WTC11 (cell line): ENCODE measurements around the gene DNM3. TPM values are rescaled to one million over a fixed set of nuclear protein-coding genes. Genes with fewer than 3 reads are reported as not detected.
A peak's percentile ranks its signal among the peaks of the same experiment; 100 is the strongest.

Experiments
- ATAC-seq: fragments of 200-7000 bp; cut with Tn5 transposase; 2 replicates; pipeline ENCODE4 v1.10.0; 2021; ENCODE audit warnings: mild to moderate bottlenecking, moderate library complexity
- CTCF ChIA-PET: fragments of 300-600 bp; sonication (Branson Sonifier 250); formaldehyde crosslinking; loops from one replicate; lab custom pipeline; 2021; ENCODE audit warnings: antibody characterized with exemption; lab: Charles Lee
- POLR2A ChIA-PET: fragments of 350-600 bp; sonication (Branson Sonifier 250); formaldehyde crosslinking; loops from one replicate; lab custom pipeline; 2021; ENCODE audit warnings: antibody characterized with exemption; lab: Charles Lee
- DNase-seq: peaks from one replicate; pipeline ENCODE4 v3.0.0; 2021; ENCODE audit warnings: low spot score
- H3K27ac Mint-ChIP-seq: 2 replicates; pipeline ENCODE4 v1.8.0; 2021; ENCODE audit warnings: mixed read lengths
- H3K27me3 Mint-ChIP-seq: 2 replicates; pipeline ENCODE4 v1.8.0; 2021; ENCODE audit warnings: low read depth, mild to moderate bottlenecking, moderate library complexity, mixed read lengths
- H3K36me3 Mint-ChIP-seq: 2 replicates; pipeline ENCODE4 v1.8.0; 2021; ENCODE audit warnings: mixed read lengths
- H3K4me1 Mint-ChIP-seq: 2 replicates; pipeline ENCODE4 v1.8.0; 2022; ENCODE audit warnings: mixed read lengths
- H3K4me3 Mint-ChIP-seq: 2 replicates; pipeline ENCODE4 v1.8.0; 2021; ENCODE audit warnings: mild to moderate bottlenecking, moderate library complexity, mixed read lengths
- H3K9me3 Mint-ChIP-seq: 2 replicates; pipeline ENCODE4 v1.8.0; 2021; ENCODE audit warnings: mixed read lengths
- ARID4B ChIP-seq: sonication (generic); formaldehyde crosslinking; IDR thresholded peaks from 2 replicates; pipeline ENCODE4 v1.8.0; 2023; ENCODE audit warnings: missing genetic modification reagents, mild to moderate bottlenecking, borderline replicate concordance
- ATF2 ChIP-seq: sonication (generic); formaldehyde crosslinking; IDR thresholded peaks from 2 replicates; pipeline ENCODE4 v1.8.1; 2022; ENCODE audit warnings: low read depth, missing genetic modification reagents, borderline replicate concordance
- E2F1 ChIP-seq: sonication (generic); formaldehyde crosslinking; IDR thresholded peaks from 2 replicates; pipeline ENCODE4 v1.8.0; 2022; ENCODE audit warnings: mild to moderate bottlenecking, missing genetic modification reagents
- ERG ChIP-seq: fragments of 250-450 bp; sonication (Bioruptor Pico); IDR thresholded peaks from 2 replicates; pipeline ENCODE4 v1.8.0; 2021; ENCODE audit warnings: mild to moderate bottlenecking
- ESRRA ChIP-seq: sonication (generic); formaldehyde crosslinking; IDR thresholded peaks from 2 replicates; pipeline ENCODE4 v1.8.1; 2022; ENCODE audit warnings: mild to moderate bottlenecking, missing genetic modification reagents, borderline replicate concordance
- FOXP1 ChIP-seq: sonication (generic); formaldehyde crosslinking; IDR thresholded peaks from 2 replicates; pipeline ENCODE4 v1.8.0; 2022; ENCODE audit warnings: missing genetic modification reagents, mild to moderate bottlenecking, moderate library complexity, borderline replicate concordance
- GRHL2 ChIP-seq: fragments of 250-450 bp; sonication (Bioruptor Pico); IDR thresholded peaks from 2 replicates; pipeline ENCODE4 v1.8.0; 2022; ENCODE audit warnings: mild to moderate bottlenecking, moderate library complexity; ENCODE audit not compliant: insufficient replicate concordance, severe bottlenecking
- KAT7 ChIP-seq: sonication (generic); formaldehyde crosslinking; IDR thresholded peaks from 2 replicates; pipeline ENCODE4 v1.8.1; 2023; ENCODE audit warnings: missing genetic modification reagents, mild to moderate bottlenecking, borderline replicate concordance
- MYBL2 ChIP-seq: sonication (generic); formaldehyde crosslinking; IDR thresholded peaks from 2 replicates; pipeline ENCODE4 v1.8.1; 2023; ENCODE audit warnings: mild to moderate bottlenecking, moderate library complexity, missing genetic modification reagents
- NFYB ChIP-seq: sonication (generic); formaldehyde crosslinking; conservative IDR thresholded peaks from 2 replicates; pipeline ENCODE4 v1.8.0; 2022; ENCODE audit warnings: low read depth, missing genetic modification reagents
- SP1 ChIP-seq: sonication (generic); formaldehyde crosslinking; conservative IDR thresholded peaks from 2 replicates; pipeline ENCODE4 v1.8.1; 2022; ENCODE audit warnings: missing genetic modification reagents
- TCF7 ChIP-seq: sonication (generic); formaldehyde crosslinking; IDR thresholded peaks from 2 replicates; pipeline ENCODE4 v1.8.0; 2022; ENCODE audit warnings: mild to moderate bottlenecking, low read depth, missing genetic modification reagents, moderate library complexity
- TEAD4 ChIP-seq: sonication (generic); formaldehyde crosslinking; IDR thresholded peaks from 2 replicates; pipeline ENCODE4 v1.8.0; 2022; ENCODE audit warnings: mild to moderate bottlenecking, missing genetic modification reagents
- USF2 ChIP-seq: sonication (generic); formaldehyde crosslinking; IDR thresholded peaks from 2 replicates; pipeline ENCODE4 v1.8.1; 2023; ENCODE audit warnings: mild to moderate bottlenecking, missing genetic modification reagents, moderate library complexity
- ZNF232 ChIP-seq: sonication (generic); formaldehyde crosslinking; IDR thresholded peaks from 2 replicates; pipeline ENCODE4 v1.8.0; 2022; ENCODE audit warnings: mild to moderate bottlenecking, missing genetic modification reagents
- ZSCAN18 ChIP-seq: fragments of 250-450 bp; sonication (Bioruptor Pico); IDR thresholded peaks from 2 replicates; pipeline ENCODE4 v2.1.2; 2022; ENCODE audit warnings: mild to moderate bottlenecking, moderate library complexity
- total RNA-seq: library from RNA; stranded (reverse); gene quantifications from 3 replicates; pipeline ENCODE4 v1.2.3, GENCODE V29; 2021
- TF ChIP-seq, protein P1 (sequence below): sonication (generic); formaldehyde crosslinking; IDR thresholded peaks from 2 replicates; pipeline ENCODE4 v1.8.0; 2023; ENCODE audit warnings: mild to moderate bottlenecking, missing genetic modification reagents
- TF ChIP-seq, protein P2 (sequence below): fragments of 250-450 bp; sonication (Bioruptor Pico); IDR thresholded peaks from 2 replicates; pipeline ENCODE4 v1.9.0; 2021; ENCODE audit warnings: mild to moderate bottlenecking

DNM3 gene
- total RNA-seq, 1 experiment from 2014 or later, result 1.9 TPM

DNA sequence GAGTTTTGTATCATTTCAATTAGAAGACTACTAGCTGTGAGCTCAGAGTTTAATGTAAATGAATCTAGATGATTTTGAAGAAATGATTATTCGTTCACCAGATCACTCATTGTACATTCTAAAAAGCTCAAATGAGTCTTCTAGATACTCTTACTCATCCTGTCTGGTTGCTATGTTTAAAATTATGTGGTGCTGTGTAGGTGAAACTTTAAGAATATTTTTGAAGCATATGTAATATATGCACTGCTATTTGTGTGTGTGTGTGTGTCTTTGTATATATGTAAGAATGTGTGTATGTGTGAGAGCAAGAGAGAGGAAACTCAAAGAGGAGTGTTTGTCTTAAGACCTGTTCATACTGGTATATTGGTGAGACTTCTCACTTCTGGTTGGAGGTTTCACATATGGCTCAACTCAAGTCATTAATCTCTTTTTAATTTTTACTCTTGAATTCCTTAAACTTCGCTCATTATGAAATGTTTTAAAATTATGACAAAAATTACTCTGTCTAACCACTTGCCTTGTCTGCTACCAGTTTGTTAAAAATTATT lies 570.6 kb downstream of the DNM3 start (continued):
- TF ChIP-seq E2F1 (CRISPR knock-in tag) (no peak), USF2 (CRISPR knock-in tag) (no peak), ERG (CRISPR knock-in tag) (no peak), ESRRA (CRISPR knock-in tag) (no peak), TEAD4 (CRISPR knock-in tag) (no peak), GRHL2 (no peak)
- TF ChIP-seq, protein P1, sequence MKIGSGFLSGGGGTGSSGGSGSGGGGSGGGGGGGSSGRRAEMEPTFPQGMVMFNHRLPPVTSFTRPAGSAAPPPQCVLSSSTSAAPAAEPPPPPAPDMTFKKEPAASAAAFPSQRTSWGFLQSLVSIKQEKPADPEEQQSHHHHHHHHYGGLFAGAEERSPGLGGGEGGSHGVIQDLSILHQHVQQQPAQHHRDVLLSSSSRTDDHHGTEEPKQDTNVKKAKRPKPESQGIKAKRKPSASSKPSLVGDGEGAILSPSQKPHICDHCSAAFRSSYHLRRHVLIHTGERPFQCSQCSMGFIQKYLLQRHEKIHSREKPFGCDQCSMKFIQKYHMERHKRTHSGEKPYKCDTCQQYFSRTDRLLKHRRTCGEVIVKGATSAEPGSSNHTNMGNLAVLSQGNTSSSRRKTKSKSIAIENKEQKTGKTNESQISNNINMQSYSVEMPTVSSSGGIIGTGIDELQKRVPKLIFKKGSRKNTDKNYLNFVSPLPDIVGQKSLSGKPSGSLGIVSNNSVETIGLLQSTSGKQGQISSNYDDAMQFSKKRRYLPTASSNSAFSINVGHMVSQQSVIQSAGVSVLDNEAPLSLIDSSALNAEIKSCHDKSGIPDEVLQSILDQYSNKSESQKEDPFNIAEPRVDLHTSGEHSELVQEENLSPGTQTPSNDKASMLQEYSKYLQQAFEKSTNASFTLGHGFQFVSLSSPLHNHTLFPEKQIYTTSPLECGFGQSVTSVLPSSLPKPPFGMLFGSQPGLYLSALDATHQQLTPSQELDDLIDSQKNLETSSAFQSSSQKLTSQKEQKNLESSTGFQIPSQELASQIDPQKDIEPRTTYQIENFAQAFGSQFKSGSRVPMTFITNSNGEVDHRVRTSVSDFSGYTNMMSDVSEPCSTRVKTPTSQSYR (CRISPR knock-in tag), result no peak

DNA sequence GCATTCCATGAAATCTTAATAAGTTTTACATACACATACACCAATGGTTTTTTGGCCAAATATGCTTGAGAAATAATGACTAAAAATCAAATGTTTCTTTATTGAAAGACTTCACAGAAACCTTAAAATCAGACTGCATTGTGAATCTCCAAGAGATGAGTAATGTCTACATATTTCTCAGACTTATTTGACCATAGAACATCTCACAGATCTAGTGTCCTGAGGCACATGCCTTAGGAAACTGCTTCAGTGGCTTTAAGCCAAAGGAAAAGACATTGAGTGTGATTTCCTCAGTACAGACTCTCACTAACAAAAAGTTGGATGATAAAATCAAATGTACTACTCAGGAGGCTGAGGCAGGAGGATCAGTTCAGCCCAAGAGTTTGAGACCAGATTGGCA lies 573.0 kb downstream of the DNM3 start:
- POLR2A ChIA-PET, result no interaction called here
- Mint-ChIP-seq H3K27me3 (no peaks in the 10 kb centered on the region), H3K27ac (no peak overlapping the region), H3K4me1 (peaks cover 29% of the 10 kb centered on the region), H3K9me3 (no peaks in the 10 kb centered on the region), H3K36me3 (no peaks in the 10 kb centered on the region), H3K4me3 (no peak overlapping the region)
- TF ChIP-seq NFYB, result no peak
- no peak for TF ChIP-seq ZNF232
- TF ChIP-seq ESRRA (CRISPR knock-in tag), result no peak
- CTCF ChIA-PET, result no interaction called here
- DNase-seq (no peak), ATAC-seq (no peak)

DNA sequence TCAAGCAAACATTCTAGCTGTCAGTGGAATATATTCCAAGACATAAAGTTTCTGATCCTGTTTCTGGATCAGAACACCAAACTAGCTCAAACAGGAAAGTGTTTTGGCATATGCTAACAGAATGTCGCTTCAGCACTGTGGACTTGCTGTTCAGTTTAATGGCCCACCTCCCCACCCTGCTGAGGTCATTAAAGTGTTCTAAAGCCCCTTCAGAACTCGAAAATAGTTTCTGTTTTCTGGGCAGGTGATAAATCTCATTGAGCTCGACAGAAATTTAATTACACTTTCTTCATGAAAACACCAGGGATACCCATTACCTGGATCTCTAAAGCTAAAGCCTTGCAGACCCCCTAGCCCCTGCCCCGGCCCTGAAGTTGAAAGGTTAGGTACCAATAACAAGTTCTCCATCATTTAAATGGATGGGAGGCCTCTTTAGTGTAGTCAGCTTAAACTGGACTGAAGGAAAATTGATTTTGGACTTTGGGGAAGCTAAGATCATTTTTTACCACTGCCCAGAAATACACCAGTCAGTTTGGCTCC lies 575.3 kb downstream of the DNM3 start:
- H3K4me3 Mint-ChIP-seq, result no peak overlapping the region
- ChIA-PET CTCF (interaction anchor here (1.2 to 2.8 kb wide), 3 partner anchors 14 to 414 kb away, joined by 3 to 11 read pairs (median 7); no protein-coding TSS in a partner anchor), POLR2A (no interaction called here)
- TF ChIP-seq FOXP1 (CRISPR knock-in tag) (no peak), KAT7 (CRISPR knock-in tag) (no peak), ZSCAN18 (CRISPR knock-in tag) (no peak), ARID4B (CRISPR knock-in tag) (no peak), ESRRA (CRISPR knock-in tag) (no peak), MYBL2 (no peak), SP1 (CRISPR knock-in tag) (no peak), ATF2 (no peak), TCF7 (CRISPR knock-in tag) (no peak)
- TF ChIP-seq, protein P2, sequence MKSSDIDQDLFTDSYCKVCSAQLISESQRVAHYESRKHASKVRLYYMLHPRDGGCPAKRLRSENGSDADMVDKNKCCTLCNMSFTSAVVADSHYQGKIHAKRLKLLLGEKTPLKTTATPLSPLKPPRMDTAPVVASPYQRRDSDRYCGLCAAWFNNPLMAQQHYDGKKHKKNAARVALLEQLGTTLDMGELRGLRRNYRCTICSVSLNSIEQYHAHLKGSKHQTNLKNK (CRISPR knock-in tag), result no peak

More for the DNA sequence above, 575.3 kb downstream of the DNM3 start:
- Mint-ChIP-seq H3K27me3 (no peaks in the 10 kb centered on the region), H3K36me3 (no peaks in the 10 kb centered on the region), H3K27ac (no peak overlapping the region), H3K4me1 (peaks cover 43% of the 10 kb centered on the region), H3K9me3 (no peaks in the 10 kb centered on the region)
- ATAC-seq (peak; percentile 48; the same call in 1 of the 2 replicates), DNase-seq (no peak)
